HL-60 (cell line): Measurements from ENCODE around the gene SLC52A3.

Experiments
- GABPA ChIP-seq: IDR thresholded peaks from 2 replicates; pipeline ENCODE4 v1.6.1; 2012; ENCODE audit warnings: low read depth
- POLR2AphosphoS5 ChIP-seq: IDR thresholded peaks from 2 replicates; pipeline ENCODE4 v1.6.1; 2012; ENCODE audit warnings: low read depth
- SPI1 ChIP-seq: IDR thresholded peaks from 2 replicates; pipeline ENCODE4 v1.6.1; 2012; ENCODE audit warnings: low read depth, mild to moderate bottlenecking, borderline replicate concordance
- TF ChIP-seq, protein P1 (sequence below): IDR thresholded peaks from 2 replicates; pipeline ENCODE4 v1.6.1; 2012; ENCODE audit warnings: low read depth; ENCODE audit not compliant: insufficient replicate concordance
- TF ChIP-seq, protein P2 (sequence below): IDR thresholded peaks from one replicate; pipeline ENCODE4 v1.5.1; 2011; ENCODE audit warnings: low read length, control low read depth, inconsistent platforms; ENCODE audit not compliant: insufficient read depth

DNA sequence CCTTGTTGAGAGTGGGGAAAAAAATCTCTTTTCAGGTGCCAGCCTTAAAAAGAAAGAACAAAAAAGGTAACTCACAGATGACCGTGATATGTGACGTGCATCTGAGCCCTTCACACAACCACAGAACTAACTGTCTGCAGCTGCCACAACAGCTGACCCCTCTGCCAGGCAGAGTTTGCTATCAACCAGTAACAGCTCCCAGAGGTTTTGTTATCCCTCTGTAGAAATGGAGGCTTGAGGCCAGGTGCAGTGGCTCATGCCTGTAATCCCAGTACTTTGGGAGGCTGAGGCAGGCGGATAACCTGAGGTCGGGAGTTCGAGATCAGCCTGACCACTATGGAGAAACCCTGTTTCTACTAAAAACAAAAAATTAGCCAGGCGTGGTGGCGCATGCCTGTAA lies 42.8 kb downstream of the SLC52A3 start:
- TF ChIP-seq, protein P1, sequence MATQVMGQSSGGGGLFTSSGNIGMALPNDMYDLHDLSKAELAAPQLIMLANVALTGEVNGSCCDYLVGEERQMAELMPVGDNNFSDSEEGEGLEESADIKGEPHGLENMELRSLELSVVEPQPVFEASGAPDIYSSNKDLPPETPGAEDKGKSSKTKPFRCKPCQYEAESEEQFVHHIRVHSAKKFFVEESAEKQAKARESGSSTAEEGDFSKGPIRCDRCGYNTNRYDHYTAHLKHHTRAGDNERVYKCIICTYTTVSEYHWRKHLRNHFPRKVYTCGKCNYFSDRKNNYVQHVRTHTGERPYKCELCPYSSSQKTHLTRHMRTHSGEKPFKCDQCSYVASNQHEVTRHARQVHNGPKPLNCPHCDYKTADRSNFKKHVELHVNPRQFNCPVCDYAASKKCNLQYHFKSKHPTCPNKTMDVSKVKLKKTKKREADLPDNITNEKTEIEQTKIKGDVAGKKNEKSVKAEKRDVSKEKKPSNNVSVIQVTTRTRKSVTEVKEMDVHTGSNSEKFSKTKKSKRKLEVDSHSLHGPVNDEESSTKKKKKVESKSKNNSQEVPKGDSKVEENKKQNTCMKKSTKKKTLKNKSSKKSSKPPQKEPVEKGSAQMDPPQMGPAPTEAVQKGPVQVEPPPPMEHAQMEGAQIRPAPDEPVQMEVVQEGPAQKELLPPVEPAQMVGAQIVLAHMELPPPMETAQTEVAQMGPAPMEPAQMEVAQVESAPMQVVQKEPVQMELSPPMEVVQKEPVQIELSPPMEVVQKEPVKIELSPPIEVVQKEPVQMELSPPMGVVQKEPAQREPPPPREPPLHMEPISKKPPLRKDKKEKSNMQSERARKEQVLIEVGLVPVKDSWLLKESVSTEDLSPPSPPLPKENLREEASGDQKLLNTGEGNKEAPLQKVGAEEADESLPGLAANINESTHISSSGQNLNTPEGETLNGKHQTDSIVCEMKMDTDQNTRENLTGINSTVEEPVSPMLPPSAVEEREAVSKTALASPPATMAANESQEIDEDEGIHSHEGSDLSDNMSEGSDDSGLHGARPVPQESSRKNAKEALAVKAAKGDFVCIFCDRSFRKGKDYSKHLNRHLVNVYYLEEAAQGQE = no peak
- no peak for TF ChIP-seq POLR2AphosphoS5
- TF ChIP-seq, protein P2, sequence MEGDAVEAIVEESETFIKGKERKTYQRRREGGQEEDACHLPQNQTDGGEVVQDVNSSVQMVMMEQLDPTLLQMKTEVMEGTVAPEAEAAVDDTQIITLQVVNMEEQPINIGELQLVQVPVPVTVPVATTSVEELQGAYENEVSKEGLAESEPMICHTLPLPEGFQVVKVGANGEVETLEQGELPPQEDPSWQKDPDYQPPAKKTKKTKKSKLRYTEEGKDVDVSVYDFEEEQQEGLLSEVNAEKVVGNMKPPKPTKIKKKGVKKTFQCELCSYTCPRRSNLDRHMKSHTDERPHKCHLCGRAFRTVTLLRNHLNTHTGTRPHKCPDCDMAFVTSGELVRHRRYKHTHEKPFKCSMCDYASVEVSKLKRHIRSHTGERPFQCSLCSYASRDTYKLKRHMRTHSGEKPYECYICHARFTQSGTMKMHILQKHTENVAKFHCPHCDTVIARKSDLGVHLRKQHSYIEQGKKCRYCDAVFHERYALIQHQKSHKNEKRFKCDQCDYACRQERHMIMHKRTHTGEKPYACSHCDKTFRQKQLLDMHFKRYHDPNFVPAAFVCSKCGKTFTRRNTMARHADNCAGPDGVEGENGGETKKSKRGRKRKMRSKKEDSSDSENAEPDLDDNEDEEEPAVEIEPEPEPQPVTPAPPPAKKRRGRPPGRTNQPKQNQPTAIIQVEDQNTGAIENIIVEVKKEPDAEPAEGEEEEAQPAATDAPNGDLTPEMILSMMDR = no peak
- TF ChIP-seq GABPA = no peak
- no peak for TF ChIP-seq SPI1
